CD4-positive, alpha-beta T cell (primary cell): Measurements from ENCODE around the gene SVIP. TPM values are rescaled to one million over a fixed set of nuclear protein-coding genes. Genes with fewer than 3 reads are reported as not detected.
A peak's percentile ranks its signal among the peaks of the same experiment; 100 is the strongest.

Experiments
- ATAC-seq: fragments of 200-7000 bp; cut with Tn5 transposase; one replicate; pipeline ENCODE4 v1.10.0; 2022; ENCODE audit warnings: mild to moderate bottlenecking; ENCODE audit not compliant: poor library complexity
- CTCF ChIA-PET: fragments of 350-600 bp; sonication (Branson Sonifier 250); formaldehyde crosslinking; loops from one replicate; lab custom pipeline; 2021; ENCODE audit warnings: antibody characterized with exemption, inconsistent platforms; lab: Charles Lee
- POLR2A ChIA-PET: fragments of 350-600 bp; sonication (Branson Sonifier 250); formaldehyde crosslinking; loops from one replicate; lab custom pipeline; 2021; ENCODE audit warnings: antibody characterized with exemption, inconsistent platforms; lab: Charles Lee
- DNase-seq, 14 experiments: peaks; one replicate each; pipeline ENCODE4 v3.0.0-alpha.2; 2013 to 2020; ENCODE audit warnings: mixed read lengths in 2 of 14
- H3K27ac ChIP-seq, 2 donors: one replicate each; pipeline versions ENCODE4 v1.5.1 to v1.7.0; 2013; ENCODE audit warnings: low read length in 2 of 2, low read depth in 1 of 2, mild to moderate bottlenecking in 1 of 2
- H3K27me3 ChIP-seq, 2 experiments: 1 replicate in 1 of 2; 2 replicates in 1 of 2; pipeline versions ENCODE4 v1.6.1 to v1.7.0; 2013; ENCODE audit warnings: low read length in 2 of 2, control low read depth in 1 of 2, mild to moderate bottlenecking in 1 of 2, moderate library complexity in 1 of 2; ENCODE audit not compliant: insufficient read depth in 2 of 2, control insufficient read depth in 1 of 2
- H3K36me3 ChIP-seq: one replicate; pipeline ENCODE4 v1.6.1; 2013; ENCODE audit warnings: low read length, control low read depth; ENCODE audit not compliant: insufficient read depth
- H3K4me1 ChIP-seq: one replicate; pipeline ENCODE4 v1.6.1; 2013; ENCODE audit warnings: low read length, control low read depth; ENCODE audit not compliant: insufficient read depth
- H3K4me3 ChIP-seq: one replicate; pipeline ENCODE4 v1.5.1; 2013; ENCODE audit warnings: mild to moderate bottlenecking, low read length, moderate library complexity
- H3K9me3 ChIP-seq, 2 experiments: 1 replicate in 1 of 2; 2 replicates in 1 of 2; pipeline versions ENCODE4 v1.6.1 to v1.7.0; 2013; ENCODE audit warnings: low read length in 2 of 2, mild to moderate bottlenecking in 2 of 2, control low read depth in 1 of 2, moderate library complexity in 1 of 2; ENCODE audit not compliant: control insufficient read depth in 1 of 2, insufficient read depth in 1 of 2
- H3K27ac Mint-ChIP-seq: one replicate; pipeline ENCODE4 v1.8.0; 2020; ENCODE audit warnings: mixed read lengths
- H3K27me3 Mint-ChIP-seq: one replicate; pipeline ENCODE4 v1.8.0; 2021; ENCODE audit warnings: mixed read lengths
- H3K36me3 Mint-ChIP-seq: one replicate; pipeline ENCODE4 v1.8.0; 2021; ENCODE audit warnings: low read depth, mixed read lengths
- H3K4me1 Mint-ChIP-seq: one replicate; pipeline ENCODE4 v1.8.0; 2021; ENCODE audit warnings: low read depth, mixed read lengths
- H3K4me3 Mint-ChIP-seq: one replicate; pipeline ENCODE4 v1.8.0; 2020; ENCODE audit warnings: mild to moderate bottlenecking, mixed read lengths
- H3K9me3 Mint-ChIP-seq: one replicate; pipeline ENCODE4 v1.8.0; 2020; ENCODE audit warnings: mixed read lengths
- CTCF ChIP-seq: fragments of 200-600 bp; IDR thresholded peaks from one replicate; pipeline ENCODE4 v1.8.0; 2022; ENCODE audit warnings: antibody characterized with exemption, mild to moderate bottlenecking
- intact Hi-C, 2 experiments: fragments of 100-400 bp; cut with DNase I in 1 of 2; cut with micrococcal nuclease in 1 of 2; formaldehyde crosslinking; loops; one replicate each; pipeline versions ENCODE4 v1.15.1 to v1.9.0; 2023 to 2025; cut with DNase I, micrococcal nuclease
- total RNA-seq, 174 experiments: library from RNA in 2 of 174; stranded (reverse) in 2 of 174; gene quantifications; one replicate each; pipeline ENCODE4 v1.2.3 and lab custom pipeline; 2021 to 2026

The SVIP gene
- total RNA-seq, 2 experiments from 2014 or later = 58.1 to 67.3 TPM

- Histone ChIP-seq H3K27me3 (peaks cover 0 to 3% of the 10 kb centered on the region in 2 experiments), H3K36me3 (no peaks in the 10 kb centered on the region), H3K9me3 (no peaks in the 10 kb centered on the region), H3K4me3 (no peak overlapping the region), H3K27ac (no peak overlapping the region), H3K4me1 (peaks cover 4% of the 10 kb centered on the region)
- DNase-seq = peak in 3 of 14 experiments; percentile 2 to 11 (median 4)
- ChIA-PET POLR2A (interaction anchor here (0.7 kb wide), 1 partner anchor 203 kb away, joined by 3 read pairs; no protein-coding TSS in a partner anchor), CTCF (no interaction called here)
- no peak overlapping the region for H3K27ac Mint-ChIP-seq
- TF ChIP-seq CTCF = no peak
- intact Hi-C loops = no loop called here
- no peaks in the 10 kb centered on the region for H3K36me3 Mint-ChIP-seq
- H3K4me1 Mint-ChIP-seq = peaks cover 8% of the 10 kb centered on the region
- H3K4me3 Mint-ChIP-seq = no peak overlapping the region
- no peaks in the 10 kb centered on the region for H3K9me3 Mint-ChIP-seq
- ATAC-seq = no peak
- H3K27me3 Mint-ChIP-seq = peaks cover 9% of the 10 kb centered on the region
Observed at GRCh38 chr11:22780952-22781593, 48.5 kb downstream of the SVIP start.

- Histone ChIP-seq H3K4me3 (no peak overlapping the region), H3K4me1 (peaks cover 4% of the 10 kb centered on the region), H3K27me3 (peaks cover 0 to 3% of the 10 kb centered on the region in 2 experiments), H3K9me3 (no peaks in the 10 kb centered on the region), H3K27ac (no peak overlapping the region), H3K36me3 (no peaks in the 10 kb centered on the region)
- Mint-ChIP-seq H3K9me3 (no peaks in the 10 kb centered on the region), H3K27ac (no peak overlapping the region), H3K4me1 (peaks cover 8% of the 10 kb centered on the region), H3K27me3 (peaks cover 9% of the 10 kb centered on the region), H3K4me3 (no peak overlapping the region), H3K36me3 (no peaks in the 10 kb centered on the region)
- CTCF ChIA-PET = no interaction called here
- no peak for DNase-seq
- no peak for TF ChIP-seq CTCF
- POLR2A ChIA-PET = no interaction called here
- no peak for ATAC-seq
- intact Hi-C loops = no loop called here
Observed at GRCh38 chr11:22779850-22780249, 49.8 kb downstream of the SVIP start.

- Mint-ChIP-seq H3K36me3 (no peaks in the 10 kb centered on the region), H3K27me3 (peaks cover 4% of the 10 kb centered on the region), H3K27ac (no peak overlapping the region), H3K9me3 (no peaks in the 10 kb centered on the region), H3K4me3 (no peak overlapping the region), H3K4me1 (peaks cover 8% of the 10 kb centered on the region)
- POLR2A ChIA-PET = no interaction called here
- Histone ChIP-seq H3K4me1 (peaks cover 4% of the 10 kb centered on the region), H3K4me3 (no peak overlapping the region), H3K27ac (no peak overlapping the region), H3K9me3 (no peaks in the 10 kb centered on the region), H3K36me3 (no peaks in the 10 kb centered on the region), H3K27me3 (peaks cover 0 to 3% of the 10 kb centered on the region in 2 experiments)
- no peak for TF ChIP-seq CTCF
- intact Hi-C loops = no loop called here
- CTCF ChIA-PET = no interaction called here
- DNase-seq = peak in 1 of 14 experiments; percentile 7
- no peak for ATAC-seq
Observed at GRCh38 chr11:22778642-22779041, 51.0 kb downstream of the SVIP start.
